GM18499 (cell line): ENCODE results near the gene SLC22A23.

Source experiments
- ATAC-seq: cut with Tn5 transposase; IDR thresholded peaks from one replicate; pipeline ENCODE4 v1.9.1; 2021; ENCODE audit warnings: moderate number of reproducible peaks; ENCODE audit not compliant: insufficient read depth, unreplicated experiment

The SLC22A23 gene

DNA sequence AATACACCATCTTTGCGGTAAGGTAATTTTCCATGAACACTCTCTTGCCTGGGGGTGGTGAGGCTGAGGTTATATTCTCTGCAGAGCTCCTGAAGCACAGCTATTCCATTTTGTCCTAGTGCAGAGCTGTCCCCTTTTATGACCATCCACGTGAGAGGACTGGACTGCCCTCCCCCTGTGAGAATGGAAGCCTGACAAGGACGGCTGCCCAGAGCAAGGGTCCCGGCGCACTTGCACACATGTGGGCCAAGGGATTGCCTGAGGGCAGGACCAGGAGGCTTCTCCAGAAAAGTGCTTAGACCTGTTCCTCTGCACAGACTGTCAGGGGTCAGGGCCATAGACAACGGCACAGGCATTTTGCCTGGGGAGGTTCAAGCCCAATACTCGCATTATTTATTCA lies 48.2 kb downstream of the SLC22A23 start:
- no peak for ATAC-seq

DNA sequence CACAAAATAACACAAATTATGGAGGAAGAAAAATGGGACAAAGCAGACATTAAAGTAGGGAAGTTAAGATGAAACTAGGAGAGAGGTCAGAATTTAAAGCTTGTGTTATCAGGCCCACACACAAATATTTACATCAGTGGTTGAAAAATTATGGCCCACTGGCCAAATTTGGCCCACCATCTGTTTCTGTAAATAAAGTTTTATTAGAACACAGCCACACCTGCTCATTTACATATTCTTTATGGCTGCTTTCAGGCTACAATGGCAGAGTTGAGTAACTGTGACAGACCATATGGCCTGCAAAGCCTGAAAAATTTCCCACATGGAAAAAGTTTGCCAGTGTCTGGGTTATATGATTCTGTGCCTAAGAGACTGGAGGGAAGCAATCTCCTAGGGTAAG lies 49.0 kb downstream of the SLC22A23 start:
- no peak for ATAC-seq

DNA sequence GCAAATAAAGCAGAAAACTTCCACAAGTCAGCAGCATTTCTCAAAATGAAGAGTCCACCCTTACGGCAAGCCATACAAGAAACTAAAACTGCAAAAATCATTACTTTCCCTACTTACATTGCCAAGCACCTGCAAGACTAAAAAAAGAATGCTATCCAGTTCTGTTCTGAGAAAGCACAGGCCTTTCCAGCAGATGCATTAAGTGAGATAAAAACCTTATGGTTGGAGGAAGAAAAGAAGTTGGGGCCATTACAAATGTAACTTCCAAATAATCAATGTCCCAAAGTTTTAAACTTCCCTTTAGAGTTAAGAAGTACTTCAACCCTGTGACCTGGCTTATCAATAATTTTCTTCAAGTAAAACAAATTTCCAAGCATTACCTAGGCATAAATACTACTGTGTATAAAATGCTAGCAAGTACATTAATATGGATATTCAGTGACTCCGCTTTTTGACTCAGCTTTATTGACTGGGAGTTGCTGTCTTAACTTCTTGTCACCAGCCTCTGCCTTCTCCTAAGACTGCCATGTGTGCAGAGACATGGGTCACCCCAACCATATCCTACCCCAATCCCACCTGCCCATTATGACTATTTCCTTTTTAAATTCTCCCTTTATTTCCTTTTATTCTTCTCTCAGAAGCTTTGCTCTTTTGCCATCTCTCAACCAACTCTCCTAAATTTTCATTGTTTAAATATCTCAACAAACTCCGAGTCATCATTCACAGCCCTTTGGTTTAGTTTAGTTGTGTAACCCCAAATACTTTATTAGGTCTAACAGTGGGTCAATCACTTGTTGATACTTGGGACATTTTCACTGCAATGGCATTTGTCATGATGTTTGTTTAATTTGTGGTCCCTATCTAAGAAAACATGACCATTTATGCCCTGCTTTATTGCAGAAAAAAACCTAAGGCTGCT lies 49.7 kb downstream of the SLC22A23 start:
- ATAC-seq: no peak

DNA sequence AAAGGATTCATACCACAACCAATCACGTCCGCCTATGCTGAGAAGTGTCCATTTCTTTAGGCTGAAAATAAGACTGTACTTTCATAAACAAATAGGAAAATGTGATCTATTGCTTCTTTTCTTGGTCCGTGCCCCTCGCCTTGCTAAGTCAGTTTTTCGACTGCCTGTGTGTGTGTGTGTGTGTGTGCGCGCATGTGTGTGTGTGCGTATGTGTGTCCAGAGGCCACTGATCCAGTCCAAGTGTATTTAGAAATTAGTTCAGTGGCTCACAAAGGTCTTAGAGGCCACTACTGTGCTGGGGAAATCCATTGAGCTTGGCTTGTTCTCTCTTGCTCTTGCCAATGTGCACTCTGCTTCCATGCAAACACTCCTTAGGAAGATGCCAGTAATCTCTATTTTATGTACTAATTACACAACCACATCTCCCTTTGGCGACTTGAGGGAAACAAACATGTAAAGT lies 50.5 kb downstream of the SLC22A23 start:
- no peak for ATAC-seq

DNA sequence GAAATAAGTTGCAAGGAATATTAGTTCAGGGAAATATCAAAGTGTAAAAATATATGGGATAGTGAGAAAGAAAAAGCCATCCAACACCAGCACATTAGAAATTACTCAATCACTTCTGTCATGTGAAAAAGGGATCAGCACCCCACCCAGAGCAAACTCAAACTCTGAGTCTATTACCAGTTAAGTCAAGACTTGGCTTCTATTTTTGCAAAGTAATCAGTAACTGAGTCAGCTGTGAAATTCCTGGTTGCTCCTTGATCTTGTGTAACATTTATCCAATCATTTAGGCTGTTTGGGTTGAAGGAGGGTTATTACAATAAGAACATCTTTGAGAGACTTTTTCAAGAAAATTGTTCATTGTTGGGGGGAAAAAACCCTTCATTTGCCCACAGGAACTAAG lies 51.2 kb downstream of the SLC22A23 start:
- ATAC-seq: no peak

DNA sequence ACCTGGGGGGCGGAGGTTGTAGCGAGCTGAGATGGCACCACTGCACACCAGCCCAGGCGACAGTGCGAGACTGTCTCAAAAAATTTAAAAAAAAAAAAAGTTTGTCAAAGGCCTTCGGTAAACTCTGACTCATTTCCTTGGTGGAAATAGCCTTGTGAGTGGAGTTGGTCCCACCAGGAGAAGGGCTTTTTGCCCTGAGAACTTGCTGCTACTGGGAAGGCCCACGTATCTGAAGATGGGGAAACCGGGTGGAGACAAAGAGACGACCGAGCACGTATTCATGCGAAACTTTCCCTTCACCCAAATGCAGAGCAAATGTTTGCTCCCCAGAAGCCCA lies 51.7 kb downstream of the SLC22A23 start:
- ATAC-seq: no peak

DNA sequence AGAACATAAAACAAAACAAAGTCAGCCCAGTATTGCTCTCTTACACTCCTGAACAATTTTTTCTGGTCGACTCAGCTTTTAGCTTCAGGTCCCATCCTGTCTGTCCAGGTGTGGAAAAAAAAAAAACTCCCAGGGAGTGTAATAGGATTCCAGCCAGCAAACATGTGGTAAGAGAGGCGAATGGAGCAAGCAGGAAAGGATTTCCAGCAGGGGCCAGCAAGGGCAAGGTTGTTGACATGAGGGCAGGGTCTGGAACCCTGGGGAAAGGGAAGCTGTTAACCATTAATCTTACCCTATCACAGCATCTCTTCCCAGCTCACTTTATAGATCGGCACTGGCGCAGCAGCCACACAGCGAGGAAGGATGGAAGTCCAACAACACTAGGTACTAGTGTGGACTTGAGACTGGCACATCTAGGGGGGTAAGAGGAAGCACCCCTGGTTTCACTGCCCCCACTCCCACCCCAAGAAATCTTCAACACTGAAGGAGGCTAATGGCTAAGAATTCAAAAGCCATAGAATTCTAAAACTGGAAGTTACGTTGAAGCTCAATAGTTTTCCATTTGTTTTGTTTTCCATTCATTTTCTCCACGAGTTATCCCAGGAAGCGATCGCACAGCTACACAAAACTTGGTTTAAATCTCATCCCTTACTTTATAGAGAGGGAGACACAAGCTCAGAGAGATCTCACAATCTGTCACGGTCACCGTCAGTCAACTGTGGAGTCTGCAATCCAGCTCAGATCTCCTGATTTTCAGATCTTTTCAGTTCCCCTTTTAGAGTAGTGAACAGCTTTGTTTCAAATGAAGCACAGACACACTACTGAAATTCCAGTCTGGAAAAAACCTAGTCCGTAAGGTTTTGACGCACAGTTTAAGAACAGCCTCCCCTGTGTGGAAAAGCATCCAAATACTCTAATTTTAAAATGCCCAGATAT lies 53.3 kb downstream of the SLC22A23 start:
- ATAC-seq: no peak

DNA sequence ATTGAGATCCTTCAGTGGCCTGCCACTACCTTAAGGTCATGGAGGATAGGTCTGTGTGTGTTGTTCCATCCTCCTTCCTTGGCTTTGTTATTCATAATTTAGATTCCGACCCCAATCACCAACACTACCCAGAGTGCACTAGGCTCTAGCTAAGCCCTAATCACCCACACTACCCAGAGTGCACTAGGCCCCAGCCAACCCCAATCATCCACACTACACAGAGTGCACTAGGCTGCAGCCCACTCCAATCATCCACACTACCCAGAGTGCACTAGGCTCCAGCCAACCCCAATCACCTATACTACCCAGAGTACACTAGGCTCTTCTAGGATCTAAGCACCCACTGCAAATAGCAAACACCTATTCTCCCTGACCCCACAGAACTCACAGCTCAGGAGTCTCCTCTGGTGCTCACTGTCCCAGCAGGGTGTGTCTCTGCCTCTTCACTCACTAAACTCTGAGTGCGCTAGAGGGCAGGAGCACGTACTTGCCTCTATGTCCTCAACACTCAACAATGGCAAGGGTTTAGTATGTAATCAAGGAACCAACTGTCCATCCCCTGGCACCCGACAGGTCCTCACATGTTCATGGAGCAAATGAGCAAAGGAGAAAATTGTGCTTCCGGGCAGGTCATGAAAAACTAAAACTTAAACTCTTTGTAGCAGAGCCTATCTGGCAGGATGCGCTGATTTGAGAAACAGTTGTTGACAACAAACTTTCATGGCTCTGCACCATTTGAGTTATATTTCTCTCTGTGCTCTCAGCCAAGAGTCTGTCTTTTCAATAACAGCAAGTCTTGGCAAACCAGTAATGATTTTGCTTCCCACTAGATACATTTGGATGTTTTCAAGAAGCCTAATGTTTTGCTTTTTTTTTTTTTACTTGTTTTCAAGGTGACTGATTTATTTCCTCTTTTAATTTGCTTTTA lies 54.3 kb downstream of the SLC22A23 start:
- ATAC-seq: no peak

DNA sequence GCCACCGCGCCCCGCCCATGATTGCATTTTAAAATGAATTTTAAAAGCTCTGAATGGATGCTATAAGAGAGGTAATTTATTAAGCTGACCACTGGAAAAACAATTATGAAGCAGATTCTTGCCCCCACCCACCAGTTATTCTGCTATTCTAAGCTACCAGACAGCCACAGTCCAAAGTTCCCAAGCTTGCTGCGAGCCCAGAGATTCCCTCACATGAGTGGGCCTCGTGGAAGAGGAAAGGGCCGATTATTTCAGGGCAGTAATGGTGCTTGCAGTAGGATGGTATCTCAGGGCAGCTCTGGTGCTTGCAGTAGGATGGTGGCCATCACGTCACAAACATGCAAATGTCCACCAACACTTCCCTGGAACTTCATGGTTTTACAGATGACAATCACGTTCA lies 56.7 kb downstream of the SLC22A23 start:
- ATAC-seq: no peak

DNA sequence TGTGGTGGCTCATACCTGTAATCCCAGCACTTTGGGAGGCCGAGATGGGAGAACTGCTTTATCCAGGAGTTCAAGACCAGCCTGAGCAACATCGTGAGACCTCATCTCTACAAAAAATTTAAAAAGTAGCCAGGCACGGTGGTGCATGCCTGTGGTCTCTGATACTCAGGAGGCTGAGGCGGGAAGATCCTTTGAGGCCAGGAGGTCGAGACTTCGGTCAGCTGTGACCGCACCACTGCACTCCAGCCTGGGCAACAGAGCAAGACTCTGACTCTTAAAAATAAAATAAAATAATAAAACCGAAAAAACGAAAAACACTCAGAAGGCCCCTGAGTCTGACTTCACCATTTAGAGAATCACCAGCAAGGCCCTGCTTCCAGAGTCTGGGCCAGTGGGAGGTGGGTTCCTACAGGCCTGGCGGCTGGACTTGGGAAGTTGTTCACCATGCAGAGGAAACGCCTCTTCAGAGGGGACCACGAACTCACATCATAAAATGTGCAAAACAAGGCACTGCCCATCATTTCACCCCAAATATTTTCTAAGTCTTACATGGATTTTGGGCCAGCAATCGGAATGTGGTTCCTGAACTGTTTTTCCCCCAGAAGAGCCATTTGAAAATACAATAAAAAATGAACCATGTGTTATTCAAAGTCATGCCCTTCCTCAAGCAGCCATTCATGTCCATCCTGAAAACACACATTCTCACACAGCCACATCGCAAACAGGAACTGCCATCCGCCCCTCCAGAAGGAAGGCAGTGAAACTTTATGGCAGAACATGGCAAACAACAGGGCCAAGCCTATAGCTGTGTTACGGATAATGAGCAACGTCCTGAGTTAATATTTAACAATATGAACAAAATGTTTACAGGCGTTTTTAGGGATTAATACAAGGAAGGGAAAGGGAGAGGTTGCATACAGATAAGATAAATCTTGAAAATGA lies 57.8 kb downstream of the SLC22A23 start:
- ATAC-seq: no peak

DNA sequence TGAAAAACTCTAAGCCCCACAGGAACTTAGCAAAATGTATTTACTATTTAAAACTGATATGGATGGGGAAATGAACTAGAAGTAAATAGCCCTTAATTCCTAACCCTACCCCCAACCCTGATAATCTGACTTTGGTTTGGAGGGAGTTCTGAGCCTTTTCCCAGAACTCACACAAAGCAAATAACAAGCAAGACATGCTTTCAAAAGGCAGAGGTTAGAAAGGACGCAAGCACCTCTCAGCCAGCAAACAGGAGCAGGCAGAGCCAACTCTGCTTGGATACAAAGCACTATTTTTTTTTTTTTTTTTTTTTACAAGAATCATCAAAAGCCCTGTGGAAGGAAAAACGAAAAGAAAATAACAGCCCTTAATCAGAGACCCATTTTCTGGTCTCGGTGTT lies 58.7 kb downstream of the SLC22A23 start:
- no peak for ATAC-seq

DNA sequence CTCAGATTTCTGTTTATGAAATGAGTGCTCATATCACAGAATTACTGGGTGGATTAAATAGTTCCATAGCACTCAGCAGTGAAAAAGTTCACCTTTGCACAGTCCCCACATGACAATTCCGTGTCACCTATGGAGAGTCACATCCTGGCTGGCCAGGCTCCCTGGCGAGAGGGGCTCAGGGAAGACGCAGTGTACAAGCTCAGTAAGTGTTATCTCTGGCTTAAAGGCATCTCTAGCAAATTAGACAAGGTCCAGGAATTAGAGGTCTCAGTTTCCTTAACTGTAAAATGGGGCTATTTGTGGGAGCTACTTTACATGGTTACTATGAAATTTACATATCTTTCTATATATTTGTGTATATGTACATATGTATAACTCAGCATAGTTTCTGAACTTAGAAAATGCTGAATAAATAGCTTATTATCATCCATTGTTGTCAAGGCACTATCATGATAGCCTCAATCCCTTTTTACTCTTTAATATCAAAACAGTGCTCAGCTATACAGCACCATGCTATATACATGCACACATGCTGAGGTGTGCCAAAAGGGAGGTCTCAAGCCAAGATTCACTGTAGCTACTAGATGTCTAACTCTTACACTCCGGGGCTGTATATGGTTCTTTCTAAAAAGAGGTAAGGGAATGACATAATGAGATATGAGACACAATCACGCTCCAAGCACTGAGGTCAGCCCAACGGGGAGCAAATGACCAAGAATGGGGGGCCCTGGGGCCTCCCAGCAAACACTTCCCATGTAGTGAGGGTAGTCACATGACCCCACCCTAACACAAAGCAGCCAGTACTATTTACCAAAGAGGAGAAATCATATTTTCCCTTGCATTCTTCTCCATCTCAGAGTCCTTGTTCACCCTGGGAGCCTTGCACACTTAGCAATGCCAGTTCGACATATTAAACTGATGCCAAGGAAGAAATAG lies 59.4 kb downstream of the SLC22A23 start:
- no peak for ATAC-seq

DNA sequence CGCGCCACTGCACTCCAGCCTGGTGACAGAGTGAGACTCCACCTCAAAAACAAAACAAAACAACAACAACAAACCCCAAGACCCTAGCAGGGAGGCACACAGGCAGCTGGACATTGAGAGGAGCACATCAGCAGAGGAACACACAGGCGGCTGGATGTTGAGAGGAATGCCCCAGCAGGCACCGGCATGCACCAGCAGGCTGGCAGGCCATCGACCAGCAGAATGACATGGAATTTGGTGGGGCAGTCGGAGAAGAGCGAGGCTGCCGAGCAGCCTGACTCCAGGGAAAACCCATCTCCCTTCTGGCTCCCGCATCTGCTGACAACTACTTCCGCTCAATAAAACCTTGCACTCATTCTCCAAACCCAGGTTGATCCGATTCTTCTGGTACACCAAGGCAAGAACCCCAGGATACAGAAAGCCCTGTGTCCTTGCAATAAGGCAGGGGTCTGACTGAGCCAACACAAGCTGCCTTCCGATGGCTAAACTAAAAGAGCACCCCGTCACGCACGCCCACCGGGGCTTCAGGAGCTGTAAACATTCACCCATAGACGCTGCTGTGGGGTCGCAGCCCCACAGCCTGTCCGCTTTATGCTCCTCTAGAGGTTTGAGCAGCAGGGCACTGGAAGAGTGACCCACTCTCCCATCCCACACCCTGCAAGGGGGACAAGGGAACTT lies 60.2 kb downstream of the SLC22A23 start:
- no peak for ATAC-seq

DNA sequence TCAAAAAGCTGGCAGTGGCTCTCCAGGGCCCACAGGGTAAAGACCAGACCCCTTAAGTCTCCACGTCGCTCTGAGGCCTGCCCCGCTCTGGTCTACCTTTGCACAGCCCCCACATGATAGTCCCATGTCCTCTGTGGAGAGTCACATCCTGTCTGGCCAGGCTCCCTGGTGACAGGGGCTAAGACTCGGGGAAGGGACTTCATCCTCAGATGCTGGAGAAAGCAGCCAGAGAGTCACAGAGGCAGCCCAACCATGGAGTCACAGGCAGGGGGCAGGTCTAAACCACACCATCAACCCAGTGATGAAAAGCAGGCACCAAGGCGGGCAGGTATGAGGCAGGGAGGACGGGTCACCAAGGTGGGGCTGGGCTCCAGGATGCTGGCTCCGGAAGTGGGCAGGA lies 62.2 kb downstream of the SLC22A23 start:
- no peak for ATAC-seq

DNA sequence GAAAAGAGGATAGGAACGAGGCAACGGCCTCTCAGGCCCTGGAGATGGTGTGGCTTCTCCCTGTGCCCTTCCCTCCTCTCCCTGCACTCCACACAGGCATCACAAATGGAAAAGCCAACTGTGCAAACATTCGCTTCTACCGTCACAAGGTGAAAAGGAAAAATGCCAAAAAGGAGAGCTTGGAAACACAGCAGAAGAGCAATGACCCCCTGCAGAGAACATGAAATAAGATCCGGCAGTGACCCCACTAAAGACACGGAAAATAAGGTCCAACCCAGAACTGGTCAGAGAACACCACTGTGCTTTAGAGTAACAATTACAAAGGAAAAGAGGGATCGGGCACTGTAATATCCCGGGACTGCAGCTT lies 63.0 kb downstream of the SLC22A23 start:
- ATAC-seq: no peak

DNA sequence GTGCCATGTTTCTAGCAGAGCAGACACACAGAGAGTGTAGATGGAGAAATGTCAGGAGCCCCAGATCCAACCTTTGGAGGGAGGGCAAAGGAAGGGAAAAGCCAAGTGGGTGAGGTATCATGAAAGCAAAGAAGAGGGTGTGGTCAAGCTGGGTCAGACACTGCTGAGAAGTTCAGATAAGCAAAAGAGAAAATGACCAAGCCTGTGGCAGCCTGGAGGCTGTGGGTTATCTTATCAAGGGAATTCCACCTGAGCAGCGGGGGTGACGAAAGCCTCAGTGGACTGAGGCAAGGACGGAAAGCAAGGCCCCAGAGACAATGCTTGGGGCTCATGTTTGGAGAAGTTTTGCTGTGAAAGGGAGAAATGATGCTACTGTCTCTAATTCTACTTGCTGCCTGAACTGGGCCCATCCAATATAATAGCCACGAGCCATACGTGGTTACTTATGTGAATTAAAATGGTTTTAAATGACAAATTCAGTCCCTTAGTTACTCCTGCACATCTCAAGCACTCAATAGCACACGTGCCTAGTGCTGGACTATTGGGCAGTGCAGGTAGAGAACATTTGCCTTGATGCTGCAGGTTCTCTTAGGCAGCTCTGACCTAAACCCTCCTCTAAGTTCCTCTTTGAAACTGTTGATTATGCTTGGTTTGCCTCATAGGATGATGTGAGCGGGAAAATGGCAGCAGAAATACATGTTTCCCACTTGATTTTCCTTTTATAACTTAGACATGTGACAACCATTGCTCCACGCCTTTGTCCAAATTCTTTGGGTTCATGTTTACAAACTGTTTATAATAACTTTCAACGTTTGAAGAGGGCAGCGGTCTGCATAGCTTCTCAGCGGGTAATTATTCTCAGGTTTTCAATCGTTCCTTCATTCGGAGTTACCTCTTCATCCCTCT lies 63.7 kb downstream of the SLC22A23 start:
- no peak for ATAC-seq
